GM20431 (cell line): ENCODE data around the gene ZNF783.
"Not testable (repeated sequence)": the region's sequence is repeated elsewhere in the genome, so short reads cannot be mapped to it uniquely, and the experiment has no call there.

Source experiments
- in situ Hi-C: fragments of 300-500 bp; cut with MseI, MboI; formaldehyde crosslinking; loops from one replicate; pipeline ENCODE4 v1.15.0; 2020; ENCODE audit warnings: low sequenced_read_pairs; ENCODE audit not compliant: unreplicated experiment

The ZNF783 gene

GRCh38 chr7:149321978-149322541 is 60.1 kb downstream of the ZNF783 start:
- in situ Hi-C loops = no loop called here

GRCh38 chr7:149322737-149323136 is 60.7 kb downstream of the ZNF783 start:
- in situ Hi-C loops = no loop called here

GRCh38 chr7:149325248-149325647 is 63.3 kb downstream of the ZNF783 start:
- in situ Hi-C loops = no loop called here

GRCh38 chr7:149329265-149329664 is 67.3 kb downstream of the ZNF783 start:
- in situ Hi-C loops = no loop called here

GRCh38 chr7:149329766-149330334 is 67.9 kb downstream of the ZNF783 start:
- in situ Hi-C loops = no loop called here

GRCh38 chr7:149330914-149331567 is 69.0 kb downstream of the ZNF783 start:
- in situ Hi-C loops = no loop called here

GRCh38 chr7:149332602-149333320 is 70.8 kb downstream of the ZNF783 start:
- in situ Hi-C loops = not testable (repeated sequence)

- in situ Hi-C loops = no loop called here
Observed at GRCh38 chr7:149333321-149333717, 71.3 kb downstream of the ZNF783 start.

- in situ Hi-C loops = no loop called here
Observed at GRCh38 chr7:149334219-149334618, 72.2 kb downstream of the ZNF783 start.
